Right hindlimb (tissue), 1 donor: ENCODE data around the gene HACD3.
"Not testable (repeated sequence)": the region's sequence is repeated elsewhere in the genome, so short reads cannot be mapped to it uniquely, and the experiment has no call there.

Source experiments
- DNase-seq: peaks from one replicate; pipeline ENCODE4 v3.0.0-alpha.2; 2018

Gene HACD3

GRCh38 chr15:65603559-65603958 is 73.3 kb downstream of the HACD3 start:
- no peak for DNase-seq

- DNase-seq, result peak; percentile 97
These were observed 80.8 kb downstream of the HACD3 start, which contains the start of gene INTS14 for GRCh38 chr15:65610871-65611718. TSS of gene INTS14 (minus strand) at chr15:65611131. CDS start at chr15:65607380, 3,751 bp downstream.

GRCh38 chr15:65611888-65612615 is 81.8 kb downstream of the HACD3 start:
- DNase-seq, result no peak

GRCh38 chr15:65612616-65612946 is 82.3 kb downstream of the HACD3 start:
- no peak for DNase-seq

- DNase-seq, result no peak
These were observed 82.9 kb downstream of the HACD3 start for GRCh38 chr15:65612949-65613744.

GRCh38 chr15:65615887-65616286 is 85.6 kb downstream of the HACD3 start:
- DNase-seq, result not testable (repeated sequence)

GRCh38 chr15:65618560-65619109 is 88.4 kb downstream of the HACD3 start:
- no peak for DNase-seq

GRCh38 chr15:65619626-65620290 is 89.5 kb downstream of the HACD3 start:
- no peak for DNase-seq

GRCh38 chr15:65620833-65621232 is 90.6 kb downstream of the HACD3 start:
- no peak for DNase-seq

GRCh38 chr15:65621638-65622037 is 91.4 kb downstream of the HACD3 start, which contains the start of gene SLC24A1:
TSS of gene SLC24A1 (plus strand) at chr15:65621938. CDS start at chr15:65624081, 2,143 bp downstream.
- no peak for DNase-seq

GRCh38 chr15:65623103-65623502 is 92.8 kb downstream of the HACD3 start:
- no peak for DNase-seq

GRCh38 chr15:65626856-65627255 is 96.6 kb downstream of the HACD3 start:
- DNase-seq, result no peak
